SK-N-SH (cell line): Measurements from ENCODE around the gene RHOJ. TPM values are rescaled to one million over a fixed set of nuclear protein-coding genes. Genes with fewer than 3 reads are reported as not detected.

Experiments
- CTCF ChIA-PET: fragments of 300-600, 350-600 bp; formaldehyde crosslinking; extraction: SDS; loops from one replicate; lab custom pipeline; 2021; lab: Yijun Ruan, JAX
- POLR2A ChIA-PET: fragments of 350-600 bp; sonication (Branson Sonifier 250); formaldehyde crosslinking; extraction: SDS; loops from one replicate; lab custom pipeline; 2020; ENCODE audit warnings: antibody characterized with exemption, inconsistent platforms; lab: Yijun Ruan, JAX
- DNase-seq: peaks from one replicate; pipeline ENCODE4 v3.0.0; 2012
- H2AFZ ChIP-seq: fragments of 200-600 bp; sonication (generic); 2 replicates; pipeline ENCODE4 v1.8.1; 2016; ENCODE audit warnings: antibody characterized with exemption, mild to moderate bottlenecking, low read depth
- H3F3A ChIP-seq: fragments of 200-600 bp; sonication (generic); replicated peaks from 2 replicates; pipeline ENCODE3; 2016; ENCODE audit warnings: antibody characterized with exemption, mild to moderate bottlenecking; ENCODE audit not compliant: insufficient read depth
- H3K27ac ChIP-seq, 2 experiments: fragments of 200-500 bp in 1 of 2; fragments of 200-600 bp in 1 of 2; sonication (Bioruptor generic) in 1 of 2; sonication (generic), shearing (Covaris generic) in 1 of 2; 2 replicates each; pipeline versions ENCODE4 v1.5.1 to v1.6.1; 2014 to 2016; ENCODE audit warnings: low read depth in 2 of 2, inconsistent platforms in 1 of 2, low read length in 1 of 2, mild to moderate bottlenecking in 1 of 2, mixed read lengths in 1 of 2
- H3K27me3 ChIP-seq: fragments of 200-600 bp; sonication (generic), shearing (Covaris generic); 2 replicates; pipeline ENCODE4 v1.6.1; 2016; ENCODE audit warnings: mixed run types; ENCODE audit not compliant: insufficient read depth
- H3K36me3 ChIP-seq, 2 experiments: fragments of 200-500 bp in 1 of 2; fragments of 200-600 bp in 1 of 2; sonication (Bioruptor generic) in 1 of 2; sonication (generic) in 1 of 2; replicated peaks in 1 of 2; 2 replicates each; pipeline versions ENCODE3 to v1.5.1; 2014 to 2016; ENCODE audit warnings: low read length in 1 of 2, mild to moderate bottlenecking in 1 of 2; ENCODE audit not compliant: insufficient read depth in 2 of 2, control insufficient read depth in 1 of 2
- H3K4me1 ChIP-seq, 2 experiments: fragments of 200-500 bp in 1 of 2; fragments of 200-600 bp in 1 of 2; sonication (Bioruptor generic) in 1 of 2; sonication (generic), shearing (Covaris generic) in 1 of 2; 2 replicates each; pipeline versions ENCODE4 v1.5.1 to v1.6.1; 2014 to 2016; ENCODE audit warnings: low read depth in 1 of 2, low read length in 1 of 2, mixed run types in 1 of 2; ENCODE audit not compliant: insufficient read depth in 2 of 2, control insufficient read depth in 1 of 2
- H3K4me2 ChIP-seq: fragments of 200-600 bp; sonication (generic), shearing (Covaris generic); 2 replicates; pipeline ENCODE4 v1.6.1; 2017; ENCODE audit warnings: mixed run types
- H3K4me3 ChIP-seq, 2 experiments: fragments of 200-500 bp in 1 of 2; fragments of 200-600 bp in 1 of 2; sonication (Bioruptor generic) in 1 of 2; sonication (generic), shearing (Covaris generic) in 1 of 2; 2 replicates each; pipeline versions ENCODE4 v1.5.1 to v1.8.1; 2014 to 2016; ENCODE audit warnings: low read depth in 2 of 2, inconsistent platforms in 1 of 2, low read length in 1 of 2, mild to moderate bottlenecking in 1 of 2, mixed read lengths in 1 of 2, moderate library complexity in 1 of 2
- H3K79me2 ChIP-seq: fragments of 200-600 bp; sonication (generic); 2 replicates; pipeline ENCODE4 v1.8.1; 2017; ENCODE audit warnings: mild to moderate bottlenecking; ENCODE audit not compliant: insufficient read depth
- H3K9ac ChIP-seq: fragments of 200-600 bp; sonication (generic); 2 replicates; pipeline ENCODE4 v1.6.1; 2017; ENCODE audit warnings: mixed run types
- H3K9me2 ChIP-seq: fragments of 200-600 bp; sonication (generic); 2 replicates; pipeline ENCODE4 v1.6.1; 2017; ENCODE audit warnings: mixed run types
- H3K9me3 ChIP-seq: fragments of 200-600 bp; sonication (generic); 2 replicates; pipeline ENCODE4 v1.6.1; 2017; ENCODE audit warnings: mixed run types, mild to moderate bottlenecking, moderate library complexity
- H4K20me1 ChIP-seq: fragments of 200-600 bp; sonication (generic); 2 replicates; pipeline ENCODE4 v1.6.1; 2017; ENCODE audit warnings: mild to moderate bottlenecking, mixed run types; ENCODE audit not compliant: insufficient read depth
- CHD2 ChIP-seq: fragments of 150-350 bp; IDR thresholded peaks from 2 replicates; pipeline ENCODE4 v1.6.1; 2018; ENCODE audit warnings: low read length; ENCODE audit not compliant: partially characterized antibody
- ELF1 ChIP-seq: IDR thresholded peaks from 2 replicates; pipeline ENCODE4 v1.4.0; 2012
- EP300 ChIP-seq, 2 experiments: IDR thresholded peaks; 2 replicates each; pipeline versions ENCODE4 v1.4.0 to v1.6.1; 2012; ENCODE audit warnings: borderline replicate concordance in 1 of 2, low read depth in 1 of 2, low read length in 1 of 2
- EZH2phosphoT487 ChIP-seq: fragments of 200-600 bp; sonication (generic); IDR thresholded peaks from 2 replicates; pipeline ENCODE4 v1.6.1; 2017; ENCODE audit warnings: low read depth, mixed run types, mild to moderate bottlenecking, antibody characterized with exemption, moderate library complexity, borderline replicate concordance
- FOXJ3 ChIP-seq: sonication (generic); formaldehyde crosslinking; IDR thresholded peaks from 2 replicates; pipeline ENCODE4 v1.5.1; 2020; ENCODE audit warnings: mild to moderate bottlenecking, missing genetic modification reagents
- GABPA ChIP-seq: IDR thresholded peaks from 2 replicates; pipeline ENCODE4 v1.4.0; 2012; ENCODE audit warnings: low read depth, mild to moderate bottlenecking
- GATA2 ChIP-seq: sonication (generic); formaldehyde crosslinking; IDR thresholded peaks from 2 replicates; pipeline ENCODE4 v1.5.0; 2020; ENCODE audit warnings: mild to moderate bottlenecking, missing genetic modification reagents
- MEF2A ChIP-seq: IDR thresholded peaks from 2 replicates; pipeline ENCODE4 v1.4.0; 2012; ENCODE audit warnings: low read depth, borderline replicate concordance
- MXI1 ChIP-seq: IDR thresholded peaks from 2 replicates; pipeline ENCODE4 v1.6.1; 2012; ENCODE audit warnings: mild to moderate bottlenecking, low read depth, low read length, improper control_type of control experiment
- RAD21 ChIP-seq: IDR thresholded peaks from 2 replicates; pipeline ENCODE4 v1.6.1; 2012; ENCODE audit warnings: mild to moderate bottlenecking, low read length
- RFX5 ChIP-seq: IDR thresholded peaks from 2 replicates; pipeline ENCODE4 v1.6.1; 2012; ENCODE audit warnings: mild to moderate bottlenecking, improper control_type of control experiment, low read length
- SIN3A ChIP-seq: IDR thresholded peaks from 2 replicates; pipeline ENCODE4 v1.6.1; 2012; ENCODE audit warnings: low read depth, mild to moderate bottlenecking, low read length, moderate library complexity, borderline replicate concordance
- SMC3 ChIP-seq: IDR thresholded peaks from 2 replicates; pipeline ENCODE4 v1.6.1; 2012; ENCODE audit warnings: low read depth, low read length, improper control_type of control experiment
- TAF1 ChIP-seq: IDR thresholded peaks from 2 replicates; pipeline ENCODE4 v1.6.1; 2012; ENCODE audit warnings: low read depth, mild to moderate bottlenecking, low read length, moderate library complexity, borderline replicate concordance
- TEAD4 ChIP-seq: IDR thresholded peaks from 2 replicates; pipeline ENCODE4 v1.4.0; 2012; ENCODE audit warnings: mild to moderate bottlenecking, borderline replicate concordance; ENCODE audit not compliant: insufficient read depth
- WGBS: methylation state at CpG from one replicate; pipeline ENCODE4 v1.1.6; 2017; ENCODE audit warnings: low lambda C conversion rate; 5-methylcytosine and 5-hydroxymethylcytosine counted together
- polyA plus RNA-seq, 3 experiments: library from polyadenylated mRNA; depleted of rRNA; stranded (reverse); fragments of >200 nt; gene quantifications; 2 replicates each; pipeline ENCODE4 v1.2.3, GENCODE V29; 2012
- TF ChIP-seq, protein P1 (sequence below): IDR thresholded peaks from 2 replicates; pipeline ENCODE4; 2012
- TF ChIP-seq, protein P2 (sequence below): fragments of 200-600 bp; sonication (generic); IDR thresholded peaks from 2 replicates; pipeline ENCODE4 v1.6.1; 2017; ENCODE audit warnings: antibody characterized with exemption, mild to moderate bottlenecking, moderate library complexity
- TF ChIP-seq, protein P3 (sequence below): IDR thresholded peaks from 2 replicates; pipeline ENCODE4 v1.6.1; 2012; ENCODE audit warnings: mild to moderate bottlenecking, low read depth, low read length, moderate library complexity

RHOJ gene
- polyA plus RNA-seq, 1 of the 3 experiments (the other 2 are of a cell fraction): 12.1 TPM

DNA sequence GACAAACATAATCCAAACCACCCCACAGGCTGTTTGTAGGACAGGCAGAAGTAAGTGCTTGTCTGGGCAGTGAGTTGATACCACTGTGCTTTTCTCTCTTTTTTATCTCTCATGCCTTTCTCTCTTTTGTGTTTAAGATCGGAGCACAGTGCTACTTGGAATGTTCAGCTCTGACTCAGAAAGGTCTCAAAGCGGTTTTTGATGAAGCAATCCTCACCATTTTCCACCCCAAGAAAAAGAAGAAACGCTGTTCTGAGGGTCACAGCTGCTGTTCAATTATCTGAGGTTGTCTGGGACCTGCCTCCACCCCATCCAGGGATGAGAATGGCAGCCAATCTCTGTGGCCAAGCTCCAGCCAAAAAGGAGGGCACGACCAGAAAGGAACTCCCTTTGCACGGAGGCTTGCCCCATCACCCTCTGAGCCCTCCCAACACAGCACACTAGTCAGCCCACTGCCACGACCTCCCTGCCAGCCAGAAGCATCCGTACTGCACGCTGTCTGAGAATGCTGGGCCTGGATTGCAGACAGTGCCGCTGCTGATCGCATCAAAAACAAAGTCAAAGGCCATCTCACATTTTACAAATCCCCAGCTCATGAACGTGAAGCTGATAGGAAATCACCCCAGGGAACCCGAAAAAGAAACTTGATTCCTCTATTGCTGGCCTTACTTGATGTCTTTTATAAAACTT, 86.6 kb downstream of the RHOJ start:
- Histone ChIP-seq H3K9ac (no peak overlapping the region), H3K4me2 (no peak overlapping the region), H3K27ac (no peak overlapping the region), H2AFZ (no peak overlapping the region), H3K4me3 (no peak overlapping the region), H4K20me1 (no peaks in the 10 kb centered on the region), H3K4me1 (no peaks in the 10 kb centered on the region; a peak in 1 of 4 replicates), H3K36me3 (peaks cover 0 to 17% of the 10 kb centered on the region in 2 experiments), H3K27me3 (no peaks in the 10 kb centered on the region), H3K79me2 (no peaks in the 10 kb centered on the region), H3K9me2 (no peaks in the 10 kb centered on the region), H3F3A (no peaks in the 10 kb centered on the region), H3K9me3 (no peaks in the 10 kb centered on the region)
- TF ChIP-seq TEAD4 (no peak), SIN3A (no peak), EZH2phosphoT487 (no peak), SMC3 (no peak), RAD21 (no peak), MXI1 (no peak), TAF1 (no peak), ELF1 (no peak), MEF2A (no peak), FOXJ3 (CRISPR knock-in tag) (no peak), EP300 (IDR thresholded peaks at IDR 0.05; ENCODE audit: borderline replicate concordance in 1 of 2, low read depth in 1 of 2, low read length in 1 of 2) (no peak), GABPA (no peak), CHD2 (no peak), GATA2 (CRISPR knock-in tag) (no peak), RFX5 (no peak)
- TF ChIP-seq, protein P1, sequence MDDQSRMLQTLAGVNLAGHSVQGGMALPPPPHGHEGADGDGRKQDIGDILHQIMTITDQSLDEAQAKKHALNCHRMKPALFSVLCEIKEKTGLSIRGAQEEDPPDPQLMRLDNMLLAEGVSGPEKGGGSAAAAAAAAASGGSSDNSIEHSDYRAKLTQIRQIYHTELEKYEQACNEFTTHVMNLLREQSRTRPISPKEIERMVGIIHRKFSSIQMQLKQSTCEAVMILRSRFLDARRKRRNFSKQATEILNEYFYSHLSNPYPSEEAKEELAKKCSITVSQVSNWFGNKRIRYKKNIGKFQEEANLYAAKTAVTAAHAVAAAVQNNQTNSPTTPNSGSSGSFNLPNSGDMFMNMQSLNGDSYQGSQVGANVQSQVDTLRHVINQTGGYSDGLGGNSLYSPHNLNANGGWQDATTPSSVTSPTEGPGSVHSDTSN: no peak
- TF ChIP-seq, protein P2, sequence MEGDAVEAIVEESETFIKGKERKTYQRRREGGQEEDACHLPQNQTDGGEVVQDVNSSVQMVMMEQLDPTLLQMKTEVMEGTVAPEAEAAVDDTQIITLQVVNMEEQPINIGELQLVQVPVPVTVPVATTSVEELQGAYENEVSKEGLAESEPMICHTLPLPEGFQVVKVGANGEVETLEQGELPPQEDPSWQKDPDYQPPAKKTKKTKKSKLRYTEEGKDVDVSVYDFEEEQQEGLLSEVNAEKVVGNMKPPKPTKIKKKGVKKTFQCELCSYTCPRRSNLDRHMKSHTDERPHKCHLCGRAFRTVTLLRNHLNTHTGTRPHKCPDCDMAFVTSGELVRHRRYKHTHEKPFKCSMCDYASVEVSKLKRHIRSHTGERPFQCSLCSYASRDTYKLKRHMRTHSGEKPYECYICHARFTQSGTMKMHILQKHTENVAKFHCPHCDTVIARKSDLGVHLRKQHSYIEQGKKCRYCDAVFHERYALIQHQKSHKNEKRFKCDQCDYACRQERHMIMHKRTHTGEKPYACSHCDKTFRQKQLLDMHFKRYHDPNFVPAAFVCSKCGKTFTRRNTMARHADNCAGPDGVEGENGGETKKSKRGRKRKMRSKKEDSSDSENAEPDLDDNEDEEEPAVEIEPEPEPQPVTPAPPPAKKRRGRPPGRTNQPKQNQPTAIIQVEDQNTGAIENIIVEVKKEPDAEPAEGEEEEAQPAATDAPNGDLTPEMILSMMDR: no peak
- TF ChIP-seq, protein P3, sequence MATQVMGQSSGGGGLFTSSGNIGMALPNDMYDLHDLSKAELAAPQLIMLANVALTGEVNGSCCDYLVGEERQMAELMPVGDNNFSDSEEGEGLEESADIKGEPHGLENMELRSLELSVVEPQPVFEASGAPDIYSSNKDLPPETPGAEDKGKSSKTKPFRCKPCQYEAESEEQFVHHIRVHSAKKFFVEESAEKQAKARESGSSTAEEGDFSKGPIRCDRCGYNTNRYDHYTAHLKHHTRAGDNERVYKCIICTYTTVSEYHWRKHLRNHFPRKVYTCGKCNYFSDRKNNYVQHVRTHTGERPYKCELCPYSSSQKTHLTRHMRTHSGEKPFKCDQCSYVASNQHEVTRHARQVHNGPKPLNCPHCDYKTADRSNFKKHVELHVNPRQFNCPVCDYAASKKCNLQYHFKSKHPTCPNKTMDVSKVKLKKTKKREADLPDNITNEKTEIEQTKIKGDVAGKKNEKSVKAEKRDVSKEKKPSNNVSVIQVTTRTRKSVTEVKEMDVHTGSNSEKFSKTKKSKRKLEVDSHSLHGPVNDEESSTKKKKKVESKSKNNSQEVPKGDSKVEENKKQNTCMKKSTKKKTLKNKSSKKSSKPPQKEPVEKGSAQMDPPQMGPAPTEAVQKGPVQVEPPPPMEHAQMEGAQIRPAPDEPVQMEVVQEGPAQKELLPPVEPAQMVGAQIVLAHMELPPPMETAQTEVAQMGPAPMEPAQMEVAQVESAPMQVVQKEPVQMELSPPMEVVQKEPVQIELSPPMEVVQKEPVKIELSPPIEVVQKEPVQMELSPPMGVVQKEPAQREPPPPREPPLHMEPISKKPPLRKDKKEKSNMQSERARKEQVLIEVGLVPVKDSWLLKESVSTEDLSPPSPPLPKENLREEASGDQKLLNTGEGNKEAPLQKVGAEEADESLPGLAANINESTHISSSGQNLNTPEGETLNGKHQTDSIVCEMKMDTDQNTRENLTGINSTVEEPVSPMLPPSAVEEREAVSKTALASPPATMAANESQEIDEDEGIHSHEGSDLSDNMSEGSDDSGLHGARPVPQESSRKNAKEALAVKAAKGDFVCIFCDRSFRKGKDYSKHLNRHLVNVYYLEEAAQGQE: no peak
- no peak for DNase-seq
- WGBS: 55% methylated on average over 8 of the region's 12 CpGs
- ChIA-PET POLR2A (no interaction called here), CTCF (interaction anchor here (0.5 to 2.3 kb wide), 2 partner anchors 13 to 324 kb away, joined by 3 to 9 read pairs; no protein-coding TSS in a partner anchor)
